ENCODE measurements around the gene ENTPD6. TPM values are rescaled to one million over a fixed set of nuclear protein-coding genes. Genes with fewer than 3 reads are reported as not detected.

Gene ENTPD6
- total and polyA plus RNA-seq, 5 donors = 102 to 146 (median 129) TPM

DNA sequence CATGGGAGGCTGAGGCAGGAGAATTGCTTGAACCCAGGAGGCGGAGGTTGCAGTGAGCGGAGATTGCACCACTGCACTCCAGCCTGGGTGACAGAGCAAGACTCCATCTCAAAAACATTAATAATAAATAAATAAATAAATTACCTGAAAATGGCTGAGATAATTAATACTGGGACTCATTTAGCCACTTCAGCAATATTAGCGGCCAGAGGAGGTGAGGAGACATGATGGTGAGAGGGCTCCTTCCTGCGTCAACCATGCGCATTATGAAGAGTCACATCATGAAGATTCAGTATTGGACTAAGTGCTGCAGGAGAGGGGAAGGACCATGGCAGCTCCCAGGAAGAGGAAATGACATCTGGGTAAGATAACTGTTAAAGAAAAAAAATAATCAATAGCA, 49.5 kb downstream of the ENTPD6 start:
- intact Hi-C loops (cut with DNase I) = loop anchor here in 2 of 4 donors (5.0 kb wide), 1 partner anchor 48 kb away; the partner anchor contains the start of gene ENTPD6 (in 2 of the 2)
- WGBS = 97% methylated on average over 5 of the region's 5 CpGs

GRCh38 chr20:25245461-25245860, 49.9 kb downstream of the ENTPD6 start:
- H3K27me3 ChIP-seq (ENCODE audit: control insufficient read depth, insufficient read depth) = no peaks in the 10 kb centered on the region
- H3K4me1 ChIP-seq (ENCODE audit: control insufficient read depth, insufficient read depth, low read length) = peaks cover 5% of the 10 kb centered on the region
- intact Hi-C loops (cut with DNase I) = loop anchor here in 2 of 4 donors (5.0 kb wide), 1 partner anchor 48 kb away; the partner anchor contains the start of gene ENTPD6 (in 2 of the 2)
- 96% methylated on average over 1 of the region's 1 CpG for WGBS
- ATAC-seq = no peak
- H3K27ac ChIP-seq (ENCODE audit: low read length) = no peak overlapping the region
- no peak for DNase-seq
- H3K9me3 ChIP-seq (ENCODE audit: control insufficient read depth, low read length) = no peaks in the 10 kb centered on the region
- H3K4me3 ChIP-seq (ENCODE audit: low read length) = no peak overlapping the region

More for the DNA sequence above, 49.5 kb downstream of the ENTPD6 start:
- no peak overlapping the region for H3K4me3 ChIP-seq (ENCODE audit: low read length)
- H3K27ac ChIP-seq (ENCODE audit: low read length) = no peak overlapping the region
- H3K4me1 ChIP-seq (ENCODE audit: control insufficient read depth, insufficient read depth, low read length) = peaks cover 5% of the 10 kb centered on the region
- H3K9me3 ChIP-seq (ENCODE audit: control insufficient read depth, low read length) = no peaks in the 10 kb centered on the region
- no peak for ATAC-seq
- DNase-seq = no peak
- no peaks in the 10 kb centered on the region for H3K27me3 ChIP-seq (ENCODE audit: control insufficient read depth, insufficient read depth)

- Histone ChIP-seq H3K4me1 (ENCODE audit: control insufficient read depth, insufficient read depth, low read length) (peaks cover 7% of the 10 kb centered on the region), H3K27ac (ENCODE audit: low read length) (peak overlapping the region; percentile 90), H3K27me3 (ENCODE audit: control insufficient read depth, insufficient read depth) (no peaks in the 10 kb centered on the region), H3K4me3 (ENCODE audit: low read length) (peak overlapping the region; percentile 90), H3K9me3 (ENCODE audit: control insufficient read depth, low read length) (no peaks in the 10 kb centered on the region)
- WGBS = 72% methylated on average over 9 of the region's 9 CpGs
- ATAC-seq (no peak), DNase-seq (no peak)
- intact Hi-C loops (cut with DNase I) = loop anchor here in 2 of 4 donors (5.0 kb wide), 1 partner anchor 49 kb away; the partner anchor contains the start of gene ENTPD6 (in 2 of the 2)
Measured at GRCh38 chr20:25246182-25246999, 50.9 kb downstream of the ENTPD6 start.

DNA sequence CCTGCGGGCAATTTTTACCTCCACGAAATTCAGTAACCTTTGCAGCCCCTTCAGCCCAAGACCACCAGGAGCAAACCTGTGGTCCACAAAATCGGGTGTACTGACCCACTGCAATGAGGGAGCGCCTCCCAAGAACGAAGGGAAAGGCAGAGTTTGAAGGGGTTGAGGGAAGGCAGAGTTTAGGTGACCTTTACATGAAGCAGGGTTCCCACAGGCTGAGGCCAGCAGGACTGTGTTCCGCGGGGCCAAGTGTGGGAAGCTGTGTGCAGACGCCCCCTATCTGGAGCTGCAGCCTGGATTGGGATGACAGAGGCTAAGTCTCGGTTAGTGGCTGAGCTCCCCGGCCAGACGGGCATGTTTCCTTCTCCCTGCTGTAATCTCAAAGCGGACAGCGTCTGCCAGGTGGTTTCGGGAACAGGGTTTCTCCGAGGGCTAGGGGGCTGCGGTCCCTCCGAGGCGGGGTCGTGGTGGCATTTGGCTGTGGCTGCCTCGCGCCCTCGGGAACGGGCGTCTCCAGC, 51.5 kb downstream of the ENTPD6 start:
- Histone ChIP-seq H3K4me1 (ENCODE audit: control insufficient read depth, insufficient read depth, low read length) (peaks cover 7% of the 10 kb centered on the region), H3K4me3 (ENCODE audit: low read length) (peak overlapping the region; percentile 90), H3K27ac (ENCODE audit: low read length) (peak overlapping the region; percentile 90), H3K9me3 (ENCODE audit: control insufficient read depth, low read length) (no peaks in the 10 kb centered on the region), H3K27me3 (ENCODE audit: control insufficient read depth, insufficient read depth) (no peaks in the 10 kb centered on the region)
- peak; percentile 76 to 90 (median 88) for DNase-seq
- WGBS = 11% methylated on average over 24 of the region's 24 CpGs
- intact Hi-C loops (cut with DNase I) = loop anchor here in 2 of 4 donors (5.0 kb wide), 1 partner anchor 50 kb away; the partner anchor contains the start of gene ENTPD6 (in 2 of the 2)
- ATAC-seq = peak; percentile 80 to 87

DNA sequence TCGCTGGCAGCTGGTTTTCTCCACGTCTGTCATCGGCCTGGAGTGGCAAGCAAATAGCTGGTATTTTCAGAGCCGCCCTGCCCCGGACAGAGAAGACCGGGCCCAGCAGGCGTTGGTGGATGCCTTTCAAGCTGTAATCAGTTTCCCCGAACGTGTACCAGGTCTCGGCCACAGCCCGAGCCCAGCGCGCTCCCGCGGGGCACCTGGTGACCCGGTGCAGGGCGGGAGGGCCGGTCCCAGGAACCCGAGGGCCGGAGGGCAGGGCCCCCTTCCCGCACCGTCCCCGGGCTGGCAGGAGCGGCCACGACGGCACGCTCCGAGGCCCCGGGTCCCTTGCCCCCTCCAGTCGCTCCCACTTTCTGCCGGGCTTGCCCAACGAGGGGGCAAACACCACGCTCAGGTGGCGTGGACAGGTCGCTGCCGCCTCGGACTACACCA, 52.0 kb downstream of the ENTPD6 start:
- intact Hi-C loops (cut with DNase I) = loop anchor here in 2 of 4 donors (5.0 kb wide), 1 partner anchor 50 kb away; the partner anchor contains the start of gene ENTPD6 (in 2 of the 2)
- Histone ChIP-seq H3K4me3 (ENCODE audit: low read length) (peak overlapping the region; percentile 90), H3K27ac (ENCODE audit: low read length) (peak overlapping the region; percentile 90), H3K9me3 (ENCODE audit: control insufficient read depth, low read length) (no peaks in the 10 kb centered on the region), H3K27me3 (ENCODE audit: control insufficient read depth, insufficient read depth) (no peaks in the 10 kb centered on the region), H3K4me1 (ENCODE audit: control insufficient read depth, insufficient read depth, low read length) (peaks cover 12% of the 10 kb centered on the region)
- ATAC-seq (peak; percentile 61 to 75), DNase-seq (peak; percentile 69 to 87 (median 86))
- WGBS = under 1% methylated on average over 37 of the region's 37 CpGs

GRCh38 chr20:25247956-25248785, 52.7 kb downstream of the ENTPD6 start, which contains the start of gene PYGB:
Gene PYGB (plus strand): TSS chr20:25248085. CDS start chr20:25248179, 94 bp downstream.
- peak within 1 kb of the TSS; percentile 93 for H3K27ac ChIP-seq (ENCODE audit: low read length)
- DNase-seq (peak; percentile 80 to 92 (median 90)), ATAC-seq (peak; percentile 89 to 94)
- WGBS = under 1% methylated on average over 113 of the region's 113 CpGs
- H3K4me3 ChIP-seq (ENCODE audit: low read length) = peak within 1 kb of the TSS; percentile 90
- peaks cover 14% of the 10 kb centered on the region for H3K4me1 ChIP-seq (ENCODE audit: control insufficient read depth, insufficient read depth, low read length)
- H3K9me3 ChIP-seq (ENCODE audit: control insufficient read depth, low read length) = no peaks in the 10 kb centered on the region
- intact Hi-C loops (cut with DNase I) = loop anchor here in 2 of 4 donors (5.0 kb wide), 1 partner anchor 51 kb away; the partner anchor contains the start of gene ENTPD6 (in 2 of the 2)
- no peaks in the 10 kb centered on the region for H3K27me3 ChIP-seq (ENCODE audit: control insufficient read depth, insufficient read depth)

- ATAC-seq = no peak
- intact Hi-C loops (cut with DNase I) = loop anchor here in 2 of 4 donors (5.0 kb wide), 1 partner anchor 51 kb away; the partner anchor contains the start of gene ENTPD6 (in 2 of the 2)
- Histone ChIP-seq H3K9me3 (ENCODE audit: control insufficient read depth, low read length) (no peaks in the 10 kb centered on the region), H3K27ac (ENCODE audit: low read length) (peak overlapping the region; percentile 93), H3K27me3 (ENCODE audit: control insufficient read depth, insufficient read depth) (no peaks in the 10 kb centered on the region), H3K4me3 (ENCODE audit: low read length) (peak overlapping the region; percentile 90), H3K4me1 (ENCODE audit: control insufficient read depth, insufficient read depth, low read length) (peaks cover 14% of the 10 kb centered on the region)
- DNase-seq = no peak
- WGBS = 4% methylated on average over 6 of the region's 6 CpGs
Measured at GRCh38 chr20:25248786-25249172, 53.3 kb downstream of the ENTPD6 start.

DNA sequence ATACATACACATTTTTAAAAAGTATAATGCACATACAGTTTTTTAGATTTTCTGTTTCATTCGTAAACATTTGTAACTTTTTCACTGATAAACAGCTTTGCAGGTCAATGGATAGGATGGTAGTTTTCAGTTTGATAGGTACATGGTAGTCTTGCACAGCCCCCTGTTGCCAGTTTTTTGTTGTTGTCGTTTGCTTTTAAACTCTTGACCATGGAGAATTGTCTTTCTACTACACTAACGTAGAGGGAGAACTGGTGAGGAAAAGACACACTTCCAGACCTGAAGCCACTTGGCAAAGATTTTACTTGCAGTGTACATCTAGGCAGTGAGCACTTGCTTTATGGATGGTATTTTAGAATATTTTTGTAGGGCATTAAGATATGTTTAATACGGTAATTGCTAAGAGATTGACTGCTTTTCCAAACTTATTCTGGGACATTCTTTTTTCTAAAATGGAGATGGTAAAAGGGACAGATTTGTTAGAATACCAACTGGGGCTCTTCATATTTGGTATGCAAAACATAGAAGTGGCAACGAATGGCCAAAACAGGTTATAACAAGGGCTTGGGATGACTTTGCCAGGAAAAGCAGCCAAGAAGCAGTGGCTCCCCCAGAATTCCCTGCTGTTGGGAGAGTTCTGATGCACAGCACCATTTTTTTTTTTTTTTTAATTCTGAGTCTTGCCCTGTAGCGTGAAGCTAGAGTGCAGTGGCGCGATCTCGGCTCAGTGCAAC, 53.9 kb downstream of the ENTPD6 start:
- intact Hi-C loops (cut with DNase I) = loop anchor here in 2 of 4 donors (5.0 kb wide), 1 partner anchor 52 kb away; the partner anchor contains the start of gene ENTPD6 (in 2 of the 2)
- Histone ChIP-seq H3K9me3 (ENCODE audit: control insufficient read depth, low read length) (no peaks in the 10 kb centered on the region), H3K4me1 (ENCODE audit: control insufficient read depth, insufficient read depth, low read length) (peaks cover 14% of the 10 kb centered on the region), H3K4me3 (ENCODE audit: low read length) (peak overlapping the region; percentile 90), H3K27ac (ENCODE audit: low read length) (peak overlapping the region; percentile 78), H3K27me3 (ENCODE audit: control insufficient read depth, insufficient read depth) (no peaks in the 10 kb centered on the region)
- DNase-seq (no peak), ATAC-seq (no peak)
- 44% methylated on average over 9 of the region's 9 CpGs for WGBS

DNA sequence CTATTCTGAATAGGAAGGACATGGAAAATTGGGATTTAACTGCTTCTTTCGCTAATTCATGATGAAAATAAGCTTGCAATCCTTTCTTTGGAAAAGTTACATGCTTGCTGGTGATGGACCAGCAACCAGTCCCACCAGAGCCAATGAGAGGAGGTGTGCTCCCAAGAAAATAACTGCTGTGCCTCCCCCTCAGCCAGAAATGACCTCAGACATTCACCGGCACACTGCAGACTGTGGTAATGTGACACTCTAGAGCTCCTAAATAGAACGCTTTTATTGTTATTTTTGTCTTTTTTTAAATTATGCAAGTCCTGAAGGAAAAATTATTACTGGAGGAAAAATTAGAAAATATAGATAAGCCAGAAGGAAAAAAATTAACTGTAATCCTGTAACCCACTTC, 55.0 kb downstream of the ENTPD6 start:
- peak overlapping the region; percentile 90 for H3K4me3 ChIP-seq (ENCODE audit: low read length)
- DNase-seq = no peak
- 60% methylated on average over 3 of the region's 3 CpGs for WGBS
- no peaks in the 10 kb centered on the region for H3K27me3 ChIP-seq (ENCODE audit: control insufficient read depth, insufficient read depth)
- no peak for ATAC-seq
- peak overlapping the region; percentile 78 for H3K27ac ChIP-seq (ENCODE audit: low read length)
- peaks cover 16% of the 10 kb centered on the region for H3K4me1 ChIP-seq (ENCODE audit: control insufficient read depth, insufficient read depth, low read length)
- intact Hi-C loops (cut with DNase I) = loop anchor here in 1 of 4 donors (10.0 kb wide), 1 partner anchor 56 kb away; the partner anchor contains the start of gene ENTPD6
- H3K9me3 ChIP-seq (ENCODE audit: control insufficient read depth, low read length) = no peaks in the 10 kb centered on the region
